GM21515 (cell line): Measurements from ENCODE around the gene DNAH11.
"Not testable (repeated sequence)": the region's sequence is repeated elsewhere in the genome, so short reads cannot be mapped to it uniquely, and the experiment has no call there.

Experiments used
- ATAC-seq: cut with Tn5 transposase; IDR thresholded peaks from one replicate; pipeline ENCODE4 v1.9.1; 2021; ENCODE audit not compliant: unreplicated experiment

The DNAH11 gene

GRCh38 chr7:21542891-21543527 lies at the start of gene DNAH11:
Gene DNAH11 (plus strand): TSS chr7:21543039. CDS start chr7:21543246, 207 bp downstream.
- ATAC-seq = no peak

- ATAC-seq = no peak
Observed at GRCh38 chr7:21495731-21496130, 47.1 kb upstream of the DNAH11 start.

- ATAC-seq = no peak
Observed at GRCh38 chr7:21497072-21497471, 45.8 kb upstream of the DNAH11 start.

GRCh38 chr7:21500117-21500832 lies 42.6 kb upstream of the DNAH11 start:
- no peak for ATAC-seq

GRCh38 chr7:21504021-21504420 lies 38.8 kb upstream of the DNAH11 start:
- ATAC-seq = no peak

- ATAC-seq = no peak
Observed at GRCh38 chr7:21507627-21508343, 35.1 kb upstream of the DNAH11 start.

- ATAC-seq = no peak
Observed at GRCh38 chr7:21508538-21508937, 34.3 kb upstream of the DNAH11 start.

- ATAC-seq = no peak
Observed at GRCh38 chr7:21514062-21514461, 28.8 kb upstream of the DNAH11 start.

GRCh38 chr7:21524680-21525079 lies 18.2 kb upstream of the DNAH11 start:
- no peak for ATAC-seq

GRCh38 chr7:21526007-21526406 lies 16.8 kb upstream of the DNAH11 start:
- ATAC-seq = no peak

GRCh38 chr7:21526448-21526847 lies 16.4 kb upstream of the DNAH11 start:
- no peak for ATAC-seq

GRCh38 chr7:21532485-21532884 lies 10.4 kb upstream of the DNAH11 start:
- ATAC-seq = not testable (repeated sequence)

- not testable (repeated sequence) for ATAC-seq
Observed at GRCh38 chr7:21533646-21534045, 9.2 kb upstream of the DNAH11 start.

GRCh38 chr7:21536445-21537118 lies 6.3 kb upstream of the DNAH11 start:
- ATAC-seq = not testable (repeated sequence)

- ATAC-seq = no peak
Observed at GRCh38 chr7:21538936-21539495, 3.8 kb upstream of the DNAH11 start.

GRCh38 chr7:21543528-21544302 lies 876 bp downstream of the DNAH11 start:
- no peak for ATAC-seq

GRCh38 chr7:21544303-21544656 lies 1.4 kb downstream of the DNAH11 start:
- no peak for ATAC-seq

GRCh38 chr7:21544715-21545114 lies 1.9 kb downstream of the DNAH11 start:
- ATAC-seq = no peak

GRCh38 chr7:21547501-21547900 lies 4.7 kb downstream of the DNAH11 start:
- no peak for ATAC-seq

GRCh38 chr7:21548491-21548890 lies 5.7 kb downstream of the DNAH11 start:
- ATAC-seq = no peak
